Nephron (organoid): ENCODE results near the gene FAM151A.

Experiments used
- H3K27ac Mint-ChIP-seq, 3 experiments: 2 replicates each; pipeline ENCODE4 v1.8.0; 2020; ENCODE audit warnings: mixed read lengths in 3 of 3, mild to moderate bottlenecking in 2 of 3, moderate library complexity in 1 of 3
- H3K27me3 Mint-ChIP-seq: 2 replicates; pipeline ENCODE4 v1.8.0; 2021; ENCODE audit warnings: low read depth, mild to moderate bottlenecking, moderate library complexity, mixed read lengths
- H3K36me3 Mint-ChIP-seq: 2 replicates; pipeline ENCODE4 v1.8.0; 2020; ENCODE audit warnings: low read depth, mixed read lengths
- H3K4me1 Mint-ChIP-seq: 2 replicates; pipeline ENCODE4 v1.8.0; 2020; ENCODE audit warnings: mixed read lengths
- H3K4me3 Mint-ChIP-seq, 3 experiments: 2 replicates each; pipeline ENCODE4 v1.8.0; 2020; ENCODE audit warnings: mild to moderate bottlenecking in 3 of 3, mixed read lengths in 3 of 3, moderate library complexity in 2 of 3
- H3K9me3 Mint-ChIP-seq: 2 replicates; pipeline ENCODE4 v1.8.0; 2020; ENCODE audit warnings: mixed read lengths
- CTCF ChIP-seq, 3 experiments: fragments of 200-600 bp; sonication (generic); IDR thresholded peaks; one replicate each; pipeline ENCODE4 v1.5.0; 2021; ENCODE audit warnings: antibody characterized with exemption in 3 of 3; ENCODE audit not compliant: unreplicated experiment in 3 of 3

Gene FAM151A

GRCh38 chr1:54597455-54598030, 25.8 kb downstream of the FAM151A start:
- H3K4me1 Mint-ChIP-seq = peaks cover 14% of the 10 kb centered on the region
- H3K36me3 Mint-ChIP-seq = no peaks in the 10 kb centered on the region
- no peak for TF ChIP-seq CTCF (IDR thresholded peaks at IDR 0.05; ENCODE audit: unreplicated experiment in 3 of 3)
- no peaks in the 10 kb centered on the region for H3K27me3 Mint-ChIP-seq
- no peak overlapping the region for H3K4me3 Mint-ChIP-seq
- peak overlapping the region in 2 of 3 experiments; percentile 3 to 14 for H3K27ac Mint-ChIP-seq
- no peaks in the 10 kb centered on the region for H3K9me3 Mint-ChIP-seq

GRCh38 chr1:54596756-54597155, 26.6 kb downstream of the FAM151A start:
- Mint-ChIP-seq H3K4me3 (no peak overlapping the region), H3K27ac (no peak overlapping the region), H3K9me3 (no peaks in the 10 kb centered on the region), H3K27me3 (no peaks in the 10 kb centered on the region), H3K4me1 (peaks cover 14% of the 10 kb centered on the region), H3K36me3 (no peaks in the 10 kb centered on the region)
- no peak for TF ChIP-seq CTCF (IDR thresholded peaks at IDR 0.05; ENCODE audit: unreplicated experiment in 3 of 3)

- Mint-ChIP-seq H3K27me3 (no peaks in the 10 kb centered on the region), H3K36me3 (no peaks in the 10 kb centered on the region), H3K27ac (no peak overlapping the region), H3K4me1 (peaks cover 14% of the 10 kb centered on the region), H3K4me3 (no peak overlapping the region), H3K9me3 (no peaks in the 10 kb centered on the region)
- TF ChIP-seq CTCF (IDR thresholded peaks at IDR 0.05; ENCODE audit: unreplicated experiment in 3 of 3) = no peak
Observed at GRCh38 chr1:54595956-54596498, 27.3 kb downstream of the FAM151A start.

GRCh38 chr1:54594463-54594862, 28.9 kb downstream of the FAM151A start:
- H3K4me1 Mint-ChIP-seq = peaks cover 2% of the 10 kb centered on the region
- no peak overlapping the region for H3K27ac Mint-ChIP-seq
- no peaks in the 10 kb centered on the region for H3K36me3 Mint-ChIP-seq
- H3K4me3 Mint-ChIP-seq = no peak overlapping the region
- H3K27me3 Mint-ChIP-seq = no peaks in the 10 kb centered on the region
- no peaks in the 10 kb centered on the region for H3K9me3 Mint-ChIP-seq
- no peak for TF ChIP-seq CTCF (IDR thresholded peaks at IDR 0.05; ENCODE audit: unreplicated experiment in 3 of 3)

GRCh38 chr1:54593571-54594160, 29.7 kb downstream of the FAM151A start:
- Mint-ChIP-seq H3K36me3 (no peaks in the 10 kb centered on the region), H3K4me3 (no peak overlapping the region), H3K4me1 (no peaks in the 10 kb centered on the region), H3K27ac (no peak overlapping the region), H3K9me3 (no peaks in the 10 kb centered on the region), H3K27me3 (no peaks in the 10 kb centered on the region)
- no peak for TF ChIP-seq CTCF (IDR thresholded peaks at IDR 0.05; ENCODE audit: unreplicated experiment in 3 of 3)
